ENCODE results near the gene MAPK14. TPM values are rescaled to one million over a fixed set of nuclear protein-coding genes. Genes with fewer than 3 reads are reported as not detected.

The MAPK14 gene
- total and polyA plus RNA-seq, 9 of the 15 experiments (the other 6 are each of a cell fraction or from before 2014, with no cell fraction given): 8.8 to 62.7 (median 35.5) TPM

DNA sequence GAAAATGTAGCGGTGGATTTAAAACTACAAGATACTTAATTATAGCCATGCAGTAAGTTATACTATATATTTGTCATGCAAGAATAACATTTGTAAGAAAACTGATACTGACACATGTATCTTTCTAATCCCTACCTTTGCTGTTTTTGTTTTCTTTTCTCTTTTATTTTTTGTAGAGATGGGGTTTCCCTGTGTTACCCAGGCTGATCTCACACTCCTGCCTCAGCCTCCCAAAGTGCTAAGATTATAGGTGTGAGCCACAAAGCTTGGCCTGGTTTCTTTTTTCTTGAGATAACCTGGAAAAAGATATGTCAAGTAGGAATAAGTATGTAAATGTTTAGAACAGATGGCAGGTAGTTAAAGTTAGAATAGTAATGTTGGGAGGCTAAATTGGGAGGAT lies 44.1 kb downstream of the MAPK14 start (continued):
- TF ChIP-seq, protein P1, sequence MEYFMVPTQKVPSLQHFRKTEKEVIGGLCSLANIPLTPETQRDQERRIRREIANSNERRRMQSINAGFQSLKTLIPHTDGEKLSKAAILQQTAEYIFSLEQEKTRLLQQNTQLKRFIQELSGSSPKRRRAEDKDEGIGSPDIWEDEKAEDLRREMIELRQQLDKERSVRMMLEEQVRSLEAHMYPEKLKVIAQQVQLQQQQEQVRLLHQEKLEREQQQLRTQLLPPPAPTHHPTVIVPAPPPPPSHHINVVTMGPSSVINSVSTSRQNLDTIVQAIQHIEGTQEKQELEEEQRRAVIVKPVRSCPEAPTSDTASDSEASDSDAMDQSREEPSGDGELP (CRISPR knock-in tag; IDR thresholded peaks at IDR 0.05; ENCODE audit: borderline replicate concordance): no peak
- TF ChIP-seq CHD2 (IDR thresholded peaks at IDR 0.05; ENCODE audit: low read depth, low read length) (no peak), ADNP (tag; IDR thresholded peaks at IDR 0.05) (no peak), JUN (IDR thresholded peaks at IDR 0.05; ENCODE audit: borderline replicate concordance, low read depth, low read length) (no peak), JUN (CRISPR knock-in tag; IDR thresholded peaks at IDR 0.05; ENCODE audit: borderline replicate concordance) (no peak), PCBP1 (IDR thresholded peaks at IDR 0.05; ENCODE audit: low read depth, low read length, poor library complexity, severe bottlenecking) (no peak), EP300 (IDR thresholded peaks at IDR 0.05; ENCODE audit: low read length) (no peak), BRD4 (IDR thresholded peaks at IDR 0.05) (no peak), PHTF2 (CRISPR knock-in tag; IDR thresholded peaks at IDR 0.05) (no peak), HDGF (IDR thresholded peaks at IDR 0.05) (no peak)

DNA sequence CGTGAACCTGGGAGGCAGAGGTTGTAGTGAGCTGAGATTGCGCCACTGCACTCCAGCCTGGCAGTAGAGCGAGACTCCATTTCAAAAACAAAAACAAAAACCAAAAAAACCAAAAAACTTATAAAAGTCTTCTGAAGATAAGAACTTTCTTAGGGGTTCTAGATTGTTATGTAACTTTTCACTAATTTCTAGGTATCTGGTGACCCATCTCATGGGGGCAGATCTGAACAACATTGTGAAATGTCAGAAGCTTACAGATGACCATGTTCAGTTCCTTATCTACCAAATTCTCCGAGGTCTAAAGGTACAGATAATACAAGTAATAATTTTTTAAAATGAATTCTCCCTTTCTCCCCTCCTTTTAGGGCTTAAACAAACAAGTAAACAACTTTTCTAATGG lies 45.1 kb downstream of the MAPK14 start:
- no peak for FAIRE-seq
- Histone ChIP-seq H3K27ac (ENCODE audit: extremely low read depth, low read depth, low read length) (no peak overlapping the region), H3K79me2 (ENCODE audit: control insufficient read depth, insufficient read depth, low read length) (peaks cover 22% of the 10 kb centered on the region), H2AFZ (ENCODE audit: low read depth, low read length) (no peak overlapping the region), H3K9me1 (ENCODE audit: control insufficient read depth, insufficient read depth, low read length) (peaks cover 6% of the 10 kb centered on the region), H3K4me1 (replicated peaks in 1 of 2; ENCODE audit: control insufficient read depth in 2 of 2, insufficient read depth in 2 of 2, low read length in 2 of 2) (peaks cover 5 to 21% of the 10 kb centered on the region in 2 experiments; a peak in 3 of 5 replicates), H3K9ac (ENCODE audit: insufficient read depth in 1 of 2, low read depth in 2 of 2, low read length in 2 of 2) (no peak overlapping the region), H3K9me3 (replicated peaks; ENCODE audit: control insufficient read depth, insufficient read depth, low read depth, low read length) (no peaks in the 10 kb centered on the region), H3K4me3 (no peak overlapping the region), H3K36me3 (ENCODE audit: control insufficient read depth, insufficient read depth, low read length) (peaks cover 34% of the 10 kb centered on the region), H3K27me3 (ENCODE audit: control insufficient read depth in 2 of 2, insufficient read depth in 2 of 2, low read length in 2 of 2) (no peaks in the 10 kb centered on the region), H3K4me2 (ENCODE audit: insufficient read depth, low read length) (no peak overlapping the region), H4K20me1 (replicated peaks; ENCODE audit: control insufficient read depth, insufficient read depth, low read length) (peaks cover 7% of the 10 kb centered on the region)
- intact Hi-C loops (cut with micrococcal nuclease) (no loop called here), in situ Hi-C loops (cut with MboI) (no loop called here)
- ChIA-PET CTCF (ENCODE audit: low intra/inter-chr PET ratio) (interaction anchor here (0.7 kb wide), 1 partner anchor 267 kb away, joined by 5 read pairs; no protein-coding TSS in a partner anchor), POLR2A (interaction anchor here (1.8 kb wide), 1 partner anchor 12 kb away, joined by 6 read pairs; no protein-coding TSS in a partner anchor)
- TF ChIP-seq ZNF253 (CRISPR knock-in tag; conservative IDR thresholded peaks at IDR 0.05) (no peak), CEBPB (tag; IDR thresholded peaks at IDR 0.05) (peak; percentile 57)
- WGBS (ENCODE audit: insufficient coverage, low coverage, missing lambda C conversion rate): 78% methylated on average over 4 of the region's 4 CpGs
- ATAC-seq: no peak
- DNase-seq (ENCODE audit: extremely low read depth in 1 of 4, low spot score in 3 of 4): no peak
- BruUV-seq (replicated peaks): no TSS peak
